Subcutaneous adipose tissue (tissue), 4 donors: ENCODE measurements around the gene TSPYL4. TPM values are rescaled to one million over a fixed set of nuclear protein-coding genes. Genes with fewer than 3 reads are reported as not detected.

Source experiments
- total RNA-seq, 4 donors: library from RNA; depleted of rRNA; stranded (reverse); fragments of >200 nt; gene quantifications; one replicate each; pipeline ENCODE4 v1.1.0, GENCODE V29; 2016
- TF ChIP-seq, protein P1 (sequence below): fragments of 450-650 bp; IDR thresholded peaks from one replicate; pipeline ENCODE4 v1.5.1; 2016; ENCODE audit warnings: low read depth, mild to moderate bottlenecking, control low read depth, antibody characterized with exemption, moderate library complexity

The TSPYL4 gene
- total RNA-seq, 4 donors from 2014 or later, result 5.6 to 8.5 (median 8.3) TPM

DNA sequence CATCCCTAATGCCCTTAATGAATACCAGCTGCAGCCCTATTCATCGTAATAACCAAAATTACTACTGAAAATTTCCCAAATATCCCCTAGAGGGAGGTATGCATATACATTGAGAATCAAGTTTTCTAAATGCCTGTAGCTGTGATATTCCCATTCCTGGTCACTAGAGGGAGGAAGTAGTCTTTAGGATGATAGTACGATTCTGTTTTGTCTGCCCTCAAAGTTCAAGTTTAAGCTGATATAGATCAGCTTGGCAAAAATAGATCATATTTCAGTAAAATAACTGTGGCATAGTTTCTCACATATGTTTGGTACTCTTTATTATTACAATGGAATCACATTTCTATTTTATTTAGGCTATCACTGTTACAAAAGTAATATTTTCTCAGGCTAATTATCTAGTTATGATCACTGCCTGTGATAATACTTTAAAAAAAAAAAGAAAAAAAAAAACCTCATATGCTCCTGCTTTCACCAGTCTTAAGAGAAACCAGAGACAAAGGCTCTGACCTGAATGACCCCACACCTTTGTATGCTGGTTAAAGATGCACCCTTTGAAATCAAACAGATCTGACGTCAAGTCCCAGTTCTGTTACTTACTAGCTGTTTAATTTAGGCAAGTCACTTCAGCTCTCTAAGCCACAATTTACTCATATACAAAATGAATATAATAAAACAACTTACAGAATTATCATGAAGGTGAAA lies 14.9 kb upstream of the TSPYL4 start:
- TF ChIP-seq, protein P1, sequence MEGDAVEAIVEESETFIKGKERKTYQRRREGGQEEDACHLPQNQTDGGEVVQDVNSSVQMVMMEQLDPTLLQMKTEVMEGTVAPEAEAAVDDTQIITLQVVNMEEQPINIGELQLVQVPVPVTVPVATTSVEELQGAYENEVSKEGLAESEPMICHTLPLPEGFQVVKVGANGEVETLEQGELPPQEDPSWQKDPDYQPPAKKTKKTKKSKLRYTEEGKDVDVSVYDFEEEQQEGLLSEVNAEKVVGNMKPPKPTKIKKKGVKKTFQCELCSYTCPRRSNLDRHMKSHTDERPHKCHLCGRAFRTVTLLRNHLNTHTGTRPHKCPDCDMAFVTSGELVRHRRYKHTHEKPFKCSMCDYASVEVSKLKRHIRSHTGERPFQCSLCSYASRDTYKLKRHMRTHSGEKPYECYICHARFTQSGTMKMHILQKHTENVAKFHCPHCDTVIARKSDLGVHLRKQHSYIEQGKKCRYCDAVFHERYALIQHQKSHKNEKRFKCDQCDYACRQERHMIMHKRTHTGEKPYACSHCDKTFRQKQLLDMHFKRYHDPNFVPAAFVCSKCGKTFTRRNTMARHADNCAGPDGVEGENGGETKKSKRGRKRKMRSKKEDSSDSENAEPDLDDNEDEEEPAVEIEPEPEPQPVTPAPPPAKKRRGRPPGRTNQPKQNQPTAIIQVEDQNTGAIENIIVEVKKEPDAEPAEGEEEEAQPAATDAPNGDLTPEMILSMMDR, result no peak

DNA sequence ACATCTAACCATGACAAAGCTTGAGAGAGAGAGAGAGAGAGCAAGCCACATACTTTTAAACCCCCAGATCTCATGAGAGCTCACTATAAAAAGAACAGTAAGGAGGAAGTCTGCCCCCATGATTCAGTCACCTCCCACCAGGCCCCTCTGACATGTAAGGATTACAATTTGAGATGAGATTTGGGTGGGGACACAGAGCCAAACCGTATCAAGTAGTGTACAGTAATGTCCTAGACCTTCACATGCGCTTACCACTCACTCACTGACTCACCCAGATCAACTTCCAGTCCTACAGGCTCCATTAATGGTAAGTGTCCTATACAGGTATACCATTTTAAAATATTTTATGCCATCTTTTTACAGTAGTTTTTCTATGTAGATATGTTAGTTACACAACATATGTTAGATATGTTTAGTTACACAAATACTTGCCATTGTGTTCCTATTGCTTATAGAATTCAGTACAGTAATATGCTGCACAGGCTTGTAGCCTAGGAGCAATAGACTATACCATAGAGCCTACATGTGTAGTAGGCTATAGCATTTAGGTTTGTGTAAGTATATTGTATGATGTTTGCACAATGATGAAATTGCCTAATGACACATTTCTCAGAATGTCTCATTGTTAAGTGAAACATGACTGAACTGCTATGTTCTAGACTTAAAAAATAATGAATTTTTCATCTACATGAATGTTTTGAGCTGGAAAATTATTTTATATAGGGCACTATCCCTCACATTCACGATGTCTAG lies 14.1 kb upstream of the TSPYL4 start:
- TF ChIP-seq, protein P1, result no peak

DNA sequence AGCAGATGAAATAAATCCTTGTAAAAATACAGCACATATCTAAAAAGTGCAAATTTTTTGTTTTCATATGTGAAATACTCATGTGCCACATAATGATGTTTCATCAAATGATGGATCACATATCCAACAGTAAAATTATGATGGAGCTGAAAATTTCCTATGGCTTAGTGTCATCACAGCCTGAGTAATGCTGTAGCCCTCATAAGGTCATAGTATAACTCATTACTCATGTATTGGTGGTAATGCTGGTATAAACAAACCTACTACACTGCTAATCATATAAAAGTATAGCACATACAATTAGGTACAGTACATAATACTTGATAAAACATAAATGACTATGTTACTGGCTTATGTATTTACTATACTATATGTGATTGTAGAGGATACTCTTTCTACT lies 12.9 kb upstream of the TSPYL4 start:
- TF ChIP-seq, protein P1, result no peak

DNA sequence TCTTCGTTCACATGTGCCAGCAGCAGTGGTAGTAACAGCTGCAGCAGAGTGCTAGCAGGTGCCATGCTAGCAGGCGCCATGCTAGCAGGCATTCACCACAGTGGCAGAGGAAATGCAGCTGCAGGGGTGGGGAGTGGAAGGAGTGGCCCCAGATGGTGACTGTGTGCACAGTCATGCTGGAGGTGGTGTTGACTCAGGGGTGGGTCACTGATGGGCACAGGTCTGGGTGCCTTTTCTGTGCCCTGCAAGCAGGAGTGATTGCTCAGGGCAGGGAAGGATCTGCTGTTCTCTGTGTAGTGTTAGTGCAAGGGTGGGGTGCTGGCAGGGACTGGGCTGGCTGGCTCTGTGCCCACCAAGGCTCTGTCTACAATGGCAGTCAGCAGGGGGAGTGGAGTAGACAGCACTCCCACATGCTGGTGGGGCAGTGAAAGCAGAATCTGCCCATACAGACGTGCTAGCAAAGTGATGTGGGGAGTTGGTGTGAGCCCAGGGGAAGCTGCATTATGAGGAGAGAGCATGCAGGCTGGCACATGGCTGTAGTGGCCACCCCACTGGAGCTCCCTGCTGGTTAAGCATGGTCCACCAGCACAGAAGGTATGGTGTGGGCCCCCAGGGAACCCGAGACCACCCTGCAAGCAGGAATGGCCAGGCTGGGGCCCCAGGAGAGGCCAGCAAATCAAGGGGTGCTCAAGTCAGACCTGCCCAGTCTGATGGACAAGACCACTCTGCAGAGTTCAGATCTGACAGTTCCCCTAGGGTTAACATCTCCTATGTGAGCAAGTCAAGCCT lies 11.4 kb upstream of the TSPYL4 start:
- TF ChIP-seq, protein P1, result no peak

DNA sequence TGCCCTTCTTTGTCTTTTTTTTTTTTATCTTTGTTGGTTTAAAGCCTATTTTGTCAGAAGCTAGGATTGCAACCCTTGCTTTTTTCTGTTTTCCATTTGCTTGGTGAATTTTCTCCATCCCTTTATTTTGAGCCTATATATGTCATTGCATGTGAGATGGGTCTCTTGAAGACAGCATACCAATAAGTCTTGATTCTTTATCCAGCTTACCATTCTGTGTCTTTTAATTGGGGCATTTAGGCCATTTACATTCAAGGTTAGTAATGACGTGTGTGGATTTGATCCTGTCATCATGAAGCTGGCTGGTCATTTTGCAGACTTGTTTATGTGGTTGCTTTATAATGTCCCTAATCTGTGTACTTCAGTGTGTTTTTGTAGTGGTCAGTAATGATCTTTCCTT lies 9.5 kb upstream of the TSPYL4 start:
- TF ChIP-seq, protein P1, result no peak

DNA sequence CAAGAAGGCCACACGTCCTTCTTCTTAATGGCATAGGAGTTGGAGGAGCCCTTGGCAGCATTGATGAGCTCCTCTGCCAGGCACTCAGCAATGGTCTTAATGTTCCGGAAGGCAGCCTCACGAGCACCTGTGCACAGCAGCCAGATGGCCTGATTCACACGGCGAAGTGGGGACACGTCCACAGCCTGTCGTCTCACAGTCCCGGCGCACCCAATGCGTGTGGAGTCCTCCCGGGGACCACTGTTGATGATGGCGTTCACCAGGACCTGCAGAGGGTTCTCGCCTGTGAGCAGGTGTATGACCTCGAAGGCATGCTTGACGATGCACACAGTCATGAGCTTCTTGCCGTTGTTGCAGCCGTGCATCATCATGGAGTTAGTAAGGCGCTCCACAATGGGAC lies 4.6 kb upstream of the TSPYL4 start:
- TF ChIP-seq, protein P1, result no peak

DNA sequence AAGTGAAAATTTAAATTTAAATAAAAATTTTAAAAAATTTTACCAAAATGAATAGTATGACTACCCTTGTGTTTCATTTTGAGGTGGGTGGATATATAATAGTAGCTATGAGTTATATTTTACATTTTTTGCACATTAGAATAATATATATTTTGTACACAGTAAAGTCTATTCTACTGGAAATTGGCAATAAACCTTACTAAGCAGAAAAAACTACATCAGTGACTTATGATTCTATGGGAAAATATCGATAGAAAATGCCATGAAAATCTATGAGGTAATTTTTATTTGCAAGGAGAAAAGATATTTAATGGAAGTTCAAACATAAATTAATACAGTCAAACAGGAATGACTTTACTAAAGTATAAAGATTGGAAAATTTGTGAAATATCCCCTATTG lies 2.8 kb upstream of the TSPYL4 start:
- TF ChIP-seq, protein P1, result no peak
